ENCODE data around the gene ASCL5. TPM values are rescaled to one million over a fixed set of nuclear protein-coding genes. Genes with fewer than 3 reads are reported as not detected.

Gene ASCL5
- total RNA-seq, 1 experiment from 2014 or later = not detected

DNA sequence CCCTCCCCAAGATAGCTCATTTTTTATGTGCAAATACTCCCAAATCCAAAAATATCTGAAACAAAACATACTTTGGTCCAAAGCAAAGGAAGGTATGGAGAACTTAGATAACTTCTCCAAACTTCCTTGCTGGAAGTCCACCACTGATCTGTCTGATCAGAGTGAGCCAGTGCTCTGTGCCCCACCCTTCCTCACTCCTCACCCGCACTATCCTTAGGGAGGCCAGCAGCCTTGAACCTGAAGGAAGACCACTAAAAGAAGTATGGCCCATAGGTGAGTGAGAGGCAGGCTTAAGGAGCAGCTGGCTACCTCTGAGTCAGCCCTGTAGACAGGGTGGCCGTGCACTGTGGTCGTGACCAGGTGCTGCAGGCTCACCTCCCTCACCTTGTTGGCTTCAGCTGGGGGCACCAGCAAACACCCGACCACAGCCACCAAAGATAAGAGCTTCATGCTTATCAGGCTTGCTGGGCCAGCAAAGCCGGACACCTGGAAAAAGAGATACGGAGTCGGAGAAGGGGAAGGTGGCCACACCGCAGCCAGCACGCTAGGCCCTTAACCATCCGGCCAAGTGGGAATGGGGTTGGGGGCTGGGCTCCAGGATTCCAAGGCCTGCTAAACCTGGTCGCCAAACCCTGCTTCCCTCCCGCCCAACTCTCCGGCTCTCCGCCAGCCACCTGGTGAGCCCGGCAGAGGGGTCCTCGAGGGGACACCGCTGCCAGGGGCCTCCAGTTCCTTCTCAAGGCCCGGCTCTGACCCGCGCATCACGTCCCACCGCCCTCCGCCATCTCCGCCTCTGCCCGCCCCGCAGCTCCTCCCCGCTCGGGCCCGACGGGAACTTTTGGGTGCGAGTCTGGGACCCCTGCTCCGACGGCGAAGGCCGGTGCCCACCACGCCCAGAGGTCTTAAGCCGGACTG lies 26.7 kb upstream of the ASCL5 start:
- no peaks in the 10 kb centered on the region; the same call in 1 of the 2 replicates for H3K27me3 ChIP-seq (ENCODE audit: control insufficient read depth, insufficient read depth, low read length)
- peak overlapping the region; percentile 86 for H3K27ac ChIP-seq (ENCODE audit: low read length)
- POLR2A ChIA-PET = no interaction called here
- DNase-seq (ENCODE audit: low read depth, low spot score) (no peak), ATAC-seq (peak; percentile 91)
- CTCF ChIA-PET = no interaction called here
- intact Hi-C loops (cut with micrococcal nuclease; ENCODE audit: unreplicated experiment) (loop anchor here (5.0 kb wide), 1 partner anchor 69 kb away; no protein-coding TSS in a partner anchor), in situ Hi-C loops (cut with HindIII; ENCODE audit: low pct_unique_long_range_greater_than_20kb, low sequenced_read_pairs) (no loop called here)
- BruUV-seq (replicated peaks) = no TSS peak
- peaks cover 3% of the 10 kb centered on the region; the same call in 1 of the 2 replicates for H3K36me3 ChIP-seq (ENCODE audit: control insufficient read depth, insufficient read depth, low read length)
- no peaks in the 10 kb centered on the region for H3K9me3 ChIP-seq (ENCODE audit: control insufficient read depth, insufficient read depth, low read depth, low read length)
- H3K4me3 ChIP-seq (ENCODE audit: low read depth in 2 of 2, low read length in 2 of 2) = peak overlapping the region; percentile 65 to 72
- peaks cover 11% of the 10 kb centered on the region for H3K4me1 ChIP-seq (ENCODE audit: control insufficient read depth, insufficient read depth, low read length)
- TF ChIP-seq POLR2AphosphoS5 (IDR thresholded peaks at IDR 0.05; ENCODE audit: low read depth, low read length) (no peak), REST (IDR thresholded peaks at IDR 0.05; ENCODE audit: insufficient read depth in 1 of 2, low read depth in 2 of 2, low read length in 1 of 2) (no peak), TCF7L2 (IDR thresholded peaks at IDR 0.05; ENCODE audit: low read depth, low read length) (no peak), SIN3A (IDR thresholded peaks at IDR 0.05; ENCODE audit: borderline replicate concordance, insufficient read depth, low read depth, low read length) (no peak)
- TF ChIP-seq, protein P1, sequence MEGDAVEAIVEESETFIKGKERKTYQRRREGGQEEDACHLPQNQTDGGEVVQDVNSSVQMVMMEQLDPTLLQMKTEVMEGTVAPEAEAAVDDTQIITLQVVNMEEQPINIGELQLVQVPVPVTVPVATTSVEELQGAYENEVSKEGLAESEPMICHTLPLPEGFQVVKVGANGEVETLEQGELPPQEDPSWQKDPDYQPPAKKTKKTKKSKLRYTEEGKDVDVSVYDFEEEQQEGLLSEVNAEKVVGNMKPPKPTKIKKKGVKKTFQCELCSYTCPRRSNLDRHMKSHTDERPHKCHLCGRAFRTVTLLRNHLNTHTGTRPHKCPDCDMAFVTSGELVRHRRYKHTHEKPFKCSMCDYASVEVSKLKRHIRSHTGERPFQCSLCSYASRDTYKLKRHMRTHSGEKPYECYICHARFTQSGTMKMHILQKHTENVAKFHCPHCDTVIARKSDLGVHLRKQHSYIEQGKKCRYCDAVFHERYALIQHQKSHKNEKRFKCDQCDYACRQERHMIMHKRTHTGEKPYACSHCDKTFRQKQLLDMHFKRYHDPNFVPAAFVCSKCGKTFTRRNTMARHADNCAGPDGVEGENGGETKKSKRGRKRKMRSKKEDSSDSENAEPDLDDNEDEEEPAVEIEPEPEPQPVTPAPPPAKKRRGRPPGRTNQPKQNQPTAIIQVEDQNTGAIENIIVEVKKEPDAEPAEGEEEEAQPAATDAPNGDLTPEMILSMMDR (IDR thresholded peaks at IDR 0.05) = no peak

- DNase-seq (ENCODE audit: low read depth, low spot score) = no peak
- ATAC-seq = no peak
- in situ Hi-C loops (cut with HindIII; ENCODE audit: low pct_unique_long_range_greater_than_20kb, low sequenced_read_pairs) = no loop called here
Observed at GRCh38 chr1:201149400-201149799, 22.4 kb upstream of the ASCL5 start.

More at GRCh38 chr1:201149400-201149799, 22.4 kb upstream of the ASCL5 start:
- no peak overlapping the region for H3K27ac ChIP-seq (ENCODE audit: low read length)
- no peaks in the 10 kb centered on the region for H3K9me3 ChIP-seq (ENCODE audit: control insufficient read depth, insufficient read depth, low read depth, low read length)
- 0 out of 2 replicates have a peak, but pooled peaks cover 6% of the 10 kb centered on the region for H3K4me1 ChIP-seq (ENCODE audit: control insufficient read depth, insufficient read depth, low read length)
- intact Hi-C loops (cut with micrococcal nuclease; ENCODE audit: unreplicated experiment) = no loop called here
- ChIA-PET POLR2A (no interaction called here), CTCF (interaction anchor here (0.6 kb wide), 2 partner anchors 100 to 286 kb away, joined by 4 to 6 read pairs; no protein-coding TSS in a partner anchor)
- no peak for TF ChIP-seq REST (IDR thresholded peaks at IDR 0.05; ENCODE audit: insufficient read depth in 1 of 2, low read depth in 2 of 2, low read length in 1 of 2)
- TF ChIP-seq, protein P1 (IDR thresholded peaks at IDR 0.05) = peak; percentile 28; the same call in 1 of the 2 replicates
- H3K4me3 ChIP-seq (ENCODE audit: low read depth in 2 of 2, low read length in 2 of 2) = no peak overlapping the region
- no TSS peak for BruUV-seq (replicated peaks)
- no peaks in the 10 kb centered on the region for H3K27me3 ChIP-seq (ENCODE audit: control insufficient read depth, insufficient read depth, low read length)
- peaks cover 6% of the 10 kb centered on the region; the same call in 1 of the 2 replicates for H3K36me3 ChIP-seq (ENCODE audit: control insufficient read depth, insufficient read depth, low read length)

All from Panc1 (cell line).